GM12873 (cell line): Measurements from ENCODE around the gene DNM3.

ENCODE experiments used
- CTCF ChIP-seq: IDR thresholded peaks from 2 replicates; pipeline ENCODE4 v1.5.1; 2012; ENCODE audit warnings: low read depth, mild to moderate bottlenecking, moderate library complexity, low read length, control low read depth; ENCODE audit not compliant: insufficient read depth; ENCODE audit errors: missing control alignments

The DNM3 gene

GRCh38 chr1:172376431-172376830 is 535.1 kb downstream of the DNM3 start:
- TF ChIP-seq CTCF, result no peak

- no peak for TF ChIP-seq CTCF
These were observed 536.3 kb downstream of the DNM3 start for GRCh38 chr1:172377565-172377964.

GRCh38 chr1:172378109-172378760 is 536.9 kb downstream of the DNM3 start:
- no peak for TF ChIP-seq CTCF

- no peak for TF ChIP-seq CTCF
These were observed 539.3 kb downstream of the DNM3 start for GRCh38 chr1:172380441-172381244.

- no peak for TF ChIP-seq CTCF
These were observed 540.6 kb downstream of the DNM3 start for GRCh38 chr1:172381946-172382345.

GRCh38 chr1:172382406-172382805 is 541.1 kb downstream of the DNM3 start:
- no peak for TF ChIP-seq CTCF

- TF ChIP-seq CTCF, result no peak
These were observed 541.7 kb downstream of the DNM3 start for GRCh38 chr1:172382990-172383389.
